GM18499 (cell line): ENCODE results near the gene ATP2C1.
"Not testable (repeated sequence)": the region's sequence is repeated elsewhere in the genome, so short reads cannot be mapped to it uniquely, and the experiment has no call there.

Experiments
- ATAC-seq: cut with Tn5 transposase; IDR thresholded peaks from one replicate; pipeline ENCODE4 v1.9.1; 2021; ENCODE audit warnings: moderate number of reproducible peaks; ENCODE audit not compliant: insufficient read depth, unreplicated experiment

The ATP2C1 gene

GRCh38 chr3:130972592-130972991 is 78.7 kb downstream of the ATP2C1 start:
- ATAC-seq, result not testable (repeated sequence)

- no peak for ATAC-seq
These were observed 79.5 kb downstream of the ATP2C1 start for GRCh38 chr3:130973406-130973805.

- no peak for ATAC-seq
These were observed 80.3 kb downstream of the ATP2C1 start for GRCh38 chr3:130974201-130974600.

- ATAC-seq, result no peak
These were observed 81.4 kb downstream of the ATP2C1 start for GRCh38 chr3:130975251-130975650.

- no peak for ATAC-seq
These were observed 82.8 kb downstream of the ATP2C1 start for GRCh38 chr3:130976706-130977105.

GRCh38 chr3:130979117-130979516 is 85.2 kb downstream of the ATP2C1 start:
- ATAC-seq, result no peak

GRCh38 chr3:130981469-130981868 is 87.6 kb downstream of the ATP2C1 start:
- ATAC-seq, result no peak

GRCh38 chr3:130990282-130990681 is 96.4 kb downstream of the ATP2C1 start:
- no peak for ATAC-seq

GRCh38 chr3:130991126-130991525 is 97.2 kb downstream of the ATP2C1 start:
- no peak for ATAC-seq

GRCh38 chr3:130992344-130992743 is 98.5 kb downstream of the ATP2C1 start:
- ATAC-seq, result no peak

GRCh38 chr3:130997289-130997688 is 103.4 kb downstream of the ATP2C1 start:
- ATAC-seq, result no peak

GRCh38 chr3:131001071-131001470 is 107.2 kb downstream of the ATP2C1 start:
- no peak for ATAC-seq

GRCh38 chr3:131004603-131005002 is 110.7 kb downstream of the ATP2C1 start:
- ATAC-seq, result no peak

- ATAC-seq, result no peak
These were observed 113.4 kb downstream of the ATP2C1 start for GRCh38 chr3:131007256-131007655.

- ATAC-seq, result no peak
These were observed 113.9 kb downstream of the ATP2C1 start for GRCh38 chr3:131007782-131008181.

GRCh38 chr3:131008326-131008725 is 114.4 kb downstream of the ATP2C1 start:
- ATAC-seq, result no peak

GRCh38 chr3:131009698-131010097 is 115.8 kb downstream of the ATP2C1 start:
- no peak for ATAC-seq

GRCh38 chr3:131018970-131019369 is 125.1 kb downstream of the ATP2C1 start:
- ATAC-seq, result no peak

- no peak for ATAC-seq
These were observed 126.3 kb downstream of the ATP2C1 start for GRCh38 chr3:131020122-131020693.

- no peak for ATAC-seq
These were observed 131.7 kb downstream of the ATP2C1 start for GRCh38 chr3:131025539-131025938.

- ATAC-seq, result peak; percentile 96
These were observed 132.7 kb downstream of the ATP2C1 start, which contains the start of the genes ASTE1 and NEK11 for GRCh38 chr3:131026321-131027151. Gene ASTE1 (minus strand): TSS chr3:131026825. CDS start chr3:131025306, 1,519 bp downstream. Gene NEK11 (plus strand): TSS chr3:131026877. CDS start chr3:131029709, 2,832 bp downstream.

GRCh38 chr3:131028844-131029243 is 135.0 kb downstream of the ATP2C1 start:
- no peak for ATAC-seq
